ENCODE measurements around the gene CAMLG. TPM values are rescaled to one million over a fixed set of nuclear protein-coding genes. Genes with fewer than 3 reads are reported as not detected.

CAMLG gene
- total and polyA plus RNA-seq, 9 of the 15 experiments (the other 6 are each of a cell fraction or from before 2014, with no cell fraction given) = 11.3 to 22.0 (median 16.3) TPM

GRCh38 chr5:134758504-134759341 is 20.4 kb downstream of the CAMLG start, which contains the start of gene DDX46 (continued):
- TF ChIP-seq STAT6 (CRISPR knock-in tag; IDR thresholded peaks at IDR 0.05) (no peak), CXXC5 (CRISPR knock-in tag; IDR thresholded peaks at IDR 0.05) (peak; percentile 96), RBM34 (IDR thresholded peaks at IDR 0.05; ENCODE audit: borderline replicate concordance, insufficient read depth, low read length) (no peak), ATF7 (IDR thresholded peaks at IDR 0.05) (peak; percentile 87), ILF3 (IDR thresholded peaks at IDR 0.05; ENCODE audit: borderline replicate concordance) (no peak), ZFP30 (CRISPR knock-in tag; IDR thresholded peaks at IDR 0.05; ENCODE audit: borderline replicate concordance) (no peak), CEBPZ (IDR thresholded peaks at IDR 0.05; ENCODE audit: borderline replicate concordance, low read depth, low read length) (no peak), ZNF695 (CRISPR knock-in tag; IDR thresholded peaks at IDR 0.05) (no peak), PPARD (CRISPR knock-in tag; IDR thresholded peaks at IDR 0.05) (no peak), THRA (IDR thresholded peaks at IDR 0.05) (no peak), XRCC5 (IDR thresholded peaks at IDR 0.05; ENCODE audit: low read depth, low read length) (peak; percentile 29), ARID1B (IDR thresholded peaks at IDR 0.05) (peak; percentile 48; the same call in 1 of the 2 replicates), GTF2E2 (tag; IDR thresholded peaks at IDR 0.05) (peak; percentile 81; the same call in 1 of the 2 replicates), ARID4B (CRISPR knock-in tag; IDR thresholded peaks at IDR 0.05) (peak; percentile 96), ETV5 (CRISPR knock-in tag; IDR thresholded peaks at IDR 0.05; ENCODE audit: low read depth) (peak; percentile 98)

All from K562 (cell line).